ENCODE results near the gene PPARGC1A.

Gene PPARGC1A

DNA sequence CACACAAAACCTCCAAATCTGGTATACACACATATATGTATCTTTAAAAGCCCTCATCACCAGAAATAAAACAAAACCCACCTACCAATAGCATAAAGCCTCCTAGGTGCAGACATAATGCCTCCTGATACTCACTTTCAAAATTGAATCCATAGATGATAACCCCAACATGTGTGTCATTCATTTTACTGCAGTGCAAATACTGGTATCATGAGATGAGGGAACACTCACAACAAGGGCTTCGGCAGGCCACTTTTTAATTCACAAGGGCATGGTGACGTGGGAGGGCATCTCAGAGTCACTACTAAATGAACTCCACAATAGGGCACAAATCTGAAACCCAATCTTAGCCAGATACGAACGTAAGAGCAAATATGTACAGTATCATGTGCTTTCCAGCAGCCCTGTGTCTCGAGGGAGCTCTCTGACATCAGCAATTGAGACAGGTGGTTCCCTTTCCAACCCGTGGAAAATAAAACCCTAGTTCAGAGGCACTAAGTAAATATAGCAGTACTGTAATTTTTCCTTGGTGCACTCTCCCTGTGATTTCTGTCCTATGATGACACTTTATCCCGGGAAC, 14.1 kb upstream of the PPARGC1A start:
- in situ Hi-C loops (cut with HindIII; ENCODE audit: low sequenced_read_pairs) = no loop called here
- TF ChIP-seq, protein P1, sequence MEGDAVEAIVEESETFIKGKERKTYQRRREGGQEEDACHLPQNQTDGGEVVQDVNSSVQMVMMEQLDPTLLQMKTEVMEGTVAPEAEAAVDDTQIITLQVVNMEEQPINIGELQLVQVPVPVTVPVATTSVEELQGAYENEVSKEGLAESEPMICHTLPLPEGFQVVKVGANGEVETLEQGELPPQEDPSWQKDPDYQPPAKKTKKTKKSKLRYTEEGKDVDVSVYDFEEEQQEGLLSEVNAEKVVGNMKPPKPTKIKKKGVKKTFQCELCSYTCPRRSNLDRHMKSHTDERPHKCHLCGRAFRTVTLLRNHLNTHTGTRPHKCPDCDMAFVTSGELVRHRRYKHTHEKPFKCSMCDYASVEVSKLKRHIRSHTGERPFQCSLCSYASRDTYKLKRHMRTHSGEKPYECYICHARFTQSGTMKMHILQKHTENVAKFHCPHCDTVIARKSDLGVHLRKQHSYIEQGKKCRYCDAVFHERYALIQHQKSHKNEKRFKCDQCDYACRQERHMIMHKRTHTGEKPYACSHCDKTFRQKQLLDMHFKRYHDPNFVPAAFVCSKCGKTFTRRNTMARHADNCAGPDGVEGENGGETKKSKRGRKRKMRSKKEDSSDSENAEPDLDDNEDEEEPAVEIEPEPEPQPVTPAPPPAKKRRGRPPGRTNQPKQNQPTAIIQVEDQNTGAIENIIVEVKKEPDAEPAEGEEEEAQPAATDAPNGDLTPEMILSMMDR (IDR thresholded peaks at IDR 0.05; ENCODE audit: low read depth, low read length, missing control alignments) = no peak
- no peak overlapping the region for H3K4me3 ChIP-seq (ENCODE audit: low read depth, low read length)
- no peak for DNase-seq (ENCODE audit: low read depth)

DNA sequence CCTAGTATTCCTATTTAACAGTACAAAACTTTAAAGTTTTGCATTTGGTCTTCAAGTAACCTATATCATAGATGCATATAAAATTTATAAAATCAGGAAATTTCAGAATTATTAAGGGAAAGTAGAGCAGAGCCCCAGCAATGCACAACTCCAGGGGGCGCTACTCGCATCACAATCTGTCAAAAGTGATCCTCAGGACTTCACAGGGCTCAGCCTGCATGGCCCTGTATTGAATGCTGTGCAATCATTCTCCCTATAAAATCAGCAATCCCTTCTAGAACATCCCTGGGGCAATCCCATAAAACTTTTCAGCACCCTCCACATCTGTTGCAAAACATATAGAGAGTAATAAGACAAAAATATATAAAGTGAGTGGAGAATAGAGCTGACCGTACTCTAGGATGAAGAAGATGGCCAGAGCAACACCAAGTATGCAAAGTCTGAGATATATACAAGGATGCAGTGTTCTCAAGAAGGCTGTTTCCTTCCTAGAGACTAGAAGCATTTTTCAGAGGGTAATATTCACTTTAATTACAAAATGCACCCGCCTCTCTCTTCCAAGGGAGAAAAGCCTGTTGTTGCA, 12.5 kb upstream of the PPARGC1A start:
- in situ Hi-C loops (cut with HindIII; ENCODE audit: low sequenced_read_pairs) = no loop called here
- DNase-seq (ENCODE audit: low read depth) = no peak
- TF ChIP-seq, protein P1 (IDR thresholded peaks at IDR 0.05; ENCODE audit: low read depth, low read length, missing control alignments) = no peak
- no peak overlapping the region for H3K4me3 ChIP-seq (ENCODE audit: low read depth, low read length)

DNA sequence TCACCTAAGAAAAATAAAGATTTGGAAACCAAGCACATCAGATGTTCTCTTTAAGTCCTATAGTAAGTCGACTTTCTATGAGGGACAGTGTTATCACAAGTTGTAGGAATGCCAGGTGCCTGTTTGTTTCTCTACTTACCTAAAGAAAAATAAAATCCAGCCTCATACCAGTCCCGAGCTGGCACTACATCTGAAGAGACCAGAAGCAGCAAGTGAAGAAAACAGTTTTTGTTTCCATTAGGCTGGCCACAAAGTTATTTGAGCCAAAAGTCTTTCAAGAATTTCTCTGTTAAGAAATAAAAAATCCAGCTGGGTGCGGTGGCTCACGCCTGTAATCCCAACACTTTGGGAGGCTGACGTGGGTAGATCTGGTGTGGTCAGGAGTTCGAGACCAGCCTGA, 10.8 kb upstream of the PPARGC1A start:
- in situ Hi-C loops (cut with HindIII; ENCODE audit: low sequenced_read_pairs) = no loop called here
- no peak for DNase-seq (ENCODE audit: low read depth)
- H3K4me3 ChIP-seq (ENCODE audit: low read depth, low read length) = no peak overlapping the region
- TF ChIP-seq, protein P1 (IDR thresholded peaks at IDR 0.05; ENCODE audit: low read depth, low read length, missing control alignments) = no peak

DNA sequence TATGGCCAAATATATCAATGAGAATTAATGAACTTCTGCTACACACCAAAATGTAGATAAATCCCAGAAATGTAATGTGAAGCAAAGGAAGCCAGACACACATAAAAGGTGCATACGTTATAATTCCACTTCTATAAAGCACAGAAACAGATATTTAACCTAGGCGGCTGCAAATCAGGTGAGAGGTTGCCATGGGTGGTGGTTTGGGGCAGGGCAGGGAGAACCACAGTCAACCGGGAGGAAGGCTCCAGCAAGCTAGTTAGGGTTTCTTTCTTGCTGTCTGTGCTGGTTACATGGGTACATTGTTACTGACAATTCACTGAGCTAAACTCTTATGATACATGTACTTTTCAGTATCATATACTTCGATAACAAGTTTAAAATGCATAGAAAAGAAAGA, 9.7 kb upstream of the PPARGC1A start:
- no peak for DNase-seq (ENCODE audit: low read depth)
- in situ Hi-C loops (cut with HindIII; ENCODE audit: low sequenced_read_pairs) = no loop called here
- H3K4me3 ChIP-seq (ENCODE audit: low read depth, low read length) = no peak overlapping the region
- TF ChIP-seq, protein P1 (IDR thresholded peaks at IDR 0.05; ENCODE audit: low read depth, low read length, missing control alignments) = no peak

DNA sequence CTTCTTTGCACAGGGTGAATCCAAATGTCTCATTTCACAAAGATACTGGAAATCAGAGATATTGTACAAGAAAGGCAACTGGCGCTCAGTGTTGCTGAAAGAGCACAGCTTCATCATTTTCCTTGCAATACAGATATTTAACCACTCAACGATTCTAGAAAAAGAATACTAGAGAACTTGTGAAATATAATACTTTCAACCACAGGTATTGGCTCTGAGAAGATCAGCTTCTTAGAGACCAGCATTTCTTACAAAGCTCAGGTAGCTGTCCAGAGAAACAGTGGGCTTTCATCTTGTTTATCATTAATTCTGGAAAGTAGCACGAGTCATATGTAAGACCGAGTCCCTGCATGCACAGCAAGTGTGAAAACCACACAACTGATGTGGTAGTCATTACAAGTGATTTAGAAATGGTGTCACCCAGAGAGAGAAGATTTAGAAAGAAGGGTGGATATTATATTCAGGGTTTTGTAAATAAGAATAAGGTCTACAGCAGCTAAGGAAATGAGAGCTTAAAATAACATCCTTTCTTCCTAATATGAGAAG, 7.8 kb upstream of the PPARGC1A start:
- DNase-seq (ENCODE audit: low read depth) = no peak
- H3K4me3 ChIP-seq (ENCODE audit: low read depth, low read length) = no peak overlapping the region
- TF ChIP-seq, protein P1 (IDR thresholded peaks at IDR 0.05; ENCODE audit: low read depth, low read length, missing control alignments) = no peak
- in situ Hi-C loops (cut with HindIII; ENCODE audit: low sequenced_read_pairs) = no loop called here

DNA sequence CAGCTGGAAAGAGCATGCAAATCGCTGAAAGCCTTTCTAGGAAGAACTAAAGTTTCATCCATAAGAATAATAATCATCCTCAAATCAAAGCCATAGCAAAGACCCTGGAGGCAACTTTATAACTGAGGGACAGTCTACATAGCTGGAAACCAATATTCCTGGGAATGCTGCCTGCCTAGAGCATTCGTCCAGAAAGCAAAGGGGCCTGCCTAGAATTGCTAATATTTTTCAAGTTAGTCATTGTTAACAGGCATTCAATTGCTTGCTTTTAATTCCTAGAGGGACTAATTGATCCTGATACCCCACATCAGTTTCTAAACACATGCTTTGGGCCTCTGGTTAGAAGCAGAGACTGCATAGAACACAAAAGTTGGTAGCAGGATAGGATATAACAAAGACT, 4.2 kb upstream of the PPARGC1A start:
- no peak overlapping the region for H3K4me3 ChIP-seq (ENCODE audit: low read depth, low read length)
- in situ Hi-C loops (cut with HindIII; ENCODE audit: low sequenced_read_pairs) = no loop called here
- TF ChIP-seq, protein P1 (IDR thresholded peaks at IDR 0.05; ENCODE audit: low read depth, low read length, missing control alignments) = no peak
- DNase-seq (ENCODE audit: low read depth) = no peak
